ENCODE measurements around the gene NPAS3.

The NPAS3 gene

GRCh38 chr14:33030386-33030785, 91.7 kb downstream of the NPAS3 start:
- Histone ChIP-seq H3K4me3 (replicated peaks; ENCODE audit: insufficient read depth, low read length) (no peak overlapping the region), H3K27me3 (ENCODE audit: insufficient read depth, poor library complexity, severe bottlenecking) (no peaks in the 10 kb centered on the region), H3K27ac (replicated peaks) (no peak overlapping the region)
- no peak for DNase-seq (ENCODE audit: low read depth in 1 of 2, low spot score in 1 of 2)
- TF ChIP-seq SPI1 (IDR thresholded peaks at IDR 0.05; ENCODE audit: borderline replicate concordance, low read depth): no peak

- Histone ChIP-seq H3K27ac (replicated peaks) (no peak overlapping the region), H3K27me3 (ENCODE audit: insufficient read depth, poor library complexity, severe bottlenecking) (no peaks in the 10 kb centered on the region), H3K4me3 (replicated peaks; ENCODE audit: insufficient read depth, low read length) (no peak overlapping the region)
- no peak for DNase-seq (ENCODE audit: low read depth in 1 of 2, low spot score in 1 of 2)
- TF ChIP-seq CTCF (IDR thresholded peaks at IDR 0.05; ENCODE audit: insufficient read depth, low read length) (no peak), REST (IDR thresholded peaks at IDR 0.05; ENCODE audit: insufficient replicate concordance, low read depth) (no peak), GABPA (IDR thresholded peaks at IDR 0.05; ENCODE audit: low read depth) (no peak), SPI1 (IDR thresholded peaks at IDR 0.05; ENCODE audit: borderline replicate concordance, low read depth) (no peak), POLR2AphosphoS5 (IDR thresholded peaks at IDR 0.05; ENCODE audit: low read depth) (no peak)
Measured at GRCh38 chr14:33035416-33036194, 96.9 kb downstream of the NPAS3 start.

- Histone ChIP-seq H3K27me3 (ENCODE audit: insufficient read depth, poor library complexity, severe bottlenecking) (no peaks in the 10 kb centered on the region), H3K27ac (replicated peaks) (no peak overlapping the region), H3K4me3 (replicated peaks; ENCODE audit: insufficient read depth, low read length) (no peak overlapping the region)
- TF ChIP-seq CTCF (IDR thresholded peaks at IDR 0.05; ENCODE audit: insufficient read depth, low read length) (no peak), GABPA (IDR thresholded peaks at IDR 0.05; ENCODE audit: low read depth) (no peak), SPI1 (IDR thresholded peaks at IDR 0.05; ENCODE audit: borderline replicate concordance, low read depth) (no peak), POLR2AphosphoS5 (IDR thresholded peaks at IDR 0.05; ENCODE audit: low read depth) (no peak), REST (IDR thresholded peaks at IDR 0.05; ENCODE audit: insufficient replicate concordance, low read depth) (no peak)
- DNase-seq (ENCODE audit: low read depth in 1 of 2, low spot score in 1 of 2): no peak
Measured at GRCh38 chr14:33039311-33039710, 100.6 kb downstream of the NPAS3 start.

- no peak for DNase-seq (ENCODE audit: low read depth in 1 of 2, low spot score in 1 of 2)
- TF ChIP-seq GABPA (IDR thresholded peaks at IDR 0.05; ENCODE audit: low read depth): no peak
- TF ChIP-seq POLR2AphosphoS5 (IDR thresholded peaks at IDR 0.05; ENCODE audit: low read depth): no peak
- no peak for TF ChIP-seq CTCF (IDR thresholded peaks at IDR 0.05; ENCODE audit: insufficient read depth, low read length)
- TF ChIP-seq REST (IDR thresholded peaks at IDR 0.05; ENCODE audit: insufficient replicate concordance, low read depth): no peak
- TF ChIP-seq SPI1 (IDR thresholded peaks at IDR 0.05; ENCODE audit: borderline replicate concordance, low read depth): no peak
- Histone ChIP-seq H3K27me3 (ENCODE audit: insufficient read depth, poor library complexity, severe bottlenecking) (no peaks in the 10 kb centered on the region), H3K27ac (replicated peaks) (no peak overlapping the region), H3K4me3 (replicated peaks; ENCODE audit: insufficient read depth, low read length) (no peak overlapping the region)
Measured at GRCh38 chr14:33040372-33041140, 101.9 kb downstream of the NPAS3 start.

All from HL-60 (cell line).